Adrenal gland (tissue), 5 donors: Measurements from ENCODE around the gene MYLK3.

ENCODE experiments used
- CTCF ChIP-seq, 6 experiments: fragments of 450-650 bp in 4 of 6; fragments of 200-600 bp in 2 of 6; sonication (generic) in 1 of 6; IDR thresholded peaks; 1 replicate in 5 of 6; 2 replicates in 1 of 6; pipeline versions ENCODE4 v1.5.1 to v1.8.0; 2016 to 2021; ENCODE audit warnings: antibody characterized with exemption in 6 of 6, mild to moderate bottlenecking in 2 of 6, moderate library complexity in 1 of 6
- POLR2A ChIP-seq, 2 donors: fragments of 450-650 bp; IDR thresholded peaks; one replicate each; pipeline ENCODE4 v1.6.1; 2017; ENCODE audit warnings: antibody characterized with exemption in 2 of 2, mild to moderate bottlenecking in 2 of 2, moderate library complexity in 1 of 2
- donor health status: DM: no; HTN: no; CAD: no.

DNA sequence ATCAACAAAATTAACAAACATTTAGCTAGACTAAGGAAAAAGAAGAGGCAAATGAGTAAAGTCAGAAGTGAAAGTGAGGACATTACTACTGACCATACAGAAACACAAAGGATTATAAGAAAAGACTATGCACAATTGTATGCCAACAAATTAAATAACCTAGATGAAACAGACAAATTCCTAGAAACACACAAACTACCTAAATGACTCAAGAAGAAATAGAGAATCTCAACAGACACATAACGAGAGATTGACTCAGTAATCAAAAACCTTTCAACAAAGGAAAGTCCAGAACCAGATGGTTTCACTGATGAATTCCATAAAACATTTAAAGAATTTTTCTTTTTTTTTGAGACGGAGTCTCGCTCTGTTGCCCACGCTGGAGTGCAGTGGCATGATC lies 35.7 kb upstream of the MYLK3 start:
- no peak for TF ChIP-seq CTCF (IDR thresholded peaks at IDR 0.05)
- no peak for TF ChIP-seq POLR2A (IDR thresholded peaks at IDR 0.05)
